K562 (cell line): ENCODE results near the gene NAPB. TPM values are rescaled to one million over a fixed set of nuclear protein-coding genes. Genes with fewer than 3 reads are reported as not detected.

ENCODE experiments used
- FOXA3 ChIP-seq, 2 experiments: fragments of 450-650 bp in 1 of 2; sonication (generic) in 1 of 2; formaldehyde crosslinking; IDR thresholded peaks in 1 of 2; conservative IDR thresholded peaks in 1 of 2; 2 replicates each; pipeline versions ENCODE4 v1.4.0 to v1.8.0; 2020 to 2022; ENCODE audit warnings: mild to moderate bottlenecking in 2 of 2, missing genetic modification reagents in 1 of 2
- NFYB ChIP-seq: IDR thresholded peaks from 2 replicates; pipeline ENCODE4 v1.6.1; 2011; ENCODE audit warnings: mild to moderate bottlenecking, moderate library complexity; ENCODE audit not compliant: insufficient read length; ENCODE audit errors: extremely low read depth
- TARDBP ChIP-seq: fragments of 450-650 bp; IDR thresholded peaks from 2 replicates; pipeline ENCODE4 v1.6.1; 2016
- ZNF586 ChIP-seq: fragments of 450-650 bp; formaldehyde crosslinking; conservative IDR thresholded peaks from 2 replicates; pipeline ENCODE4 v1.4.0; 2020; ENCODE audit warnings: mild to moderate bottlenecking, moderate library complexity
- polyA plus RNA-seq, 8 experiments: library from polyadenylated mRNA; depleted of rRNA in 4 of 8; stranded (reverse) in 5 of 8; unstranded in 3 of 8; fragments of >200 nt; fragmentation: Nextera tagmentation in 2 of 8; fragmentation: Illumina TruSeq in 1 of 8; extraction: Ambion mirVana in 2 of 8; extraction: Trizol in 1 of 8; gene quantifications; 2 replicates each; pipeline versions ENCODE4 v1.2.1 to v1.2.3, GENCODE V29; 2011 to 2014; ENCODE audit warnings: inconsistent platforms in 1 of 8, missing spikeins in 1 of 8
- total RNA-seq, 7 experiments: library from RNA; depleted of rRNA in 6 of 7; stranded (reverse); fragments of >200 nt in 6 of 7; fragmentation: Illumina TruSeq in 2 of 7; extraction: Trizol in 2 of 7; gene quantifications; 2 replicates each; pipeline versions ENCODE4 v1.2.1 to v1.2.3, GENCODE V29; 2011 to 2021; ENCODE audit warnings: low replicate concordance in 1 of 7
- TF ChIP-seq, protein P1 (sequence below): fragments of 200-600 bp; sonication (generic); IDR thresholded peaks from one replicate; pipeline ENCODE4 v1.6.1; 2012; ENCODE audit warnings: mild to moderate bottlenecking, low read depth, low read length, inconsistent platforms
- TF ChIP-seq, protein P2 (sequence below): fragments of 450-650 bp; conservative IDR thresholded peaks from 2 replicates; pipeline ENCODE4 v1.6.1; 2016; ENCODE audit warnings: missing genetic modification characterization, low read depth, mild to moderate bottlenecking, missing compliant biosample characterization, moderate library complexity
- TF ChIP-seq, protein P3 (sequence below): fragments of 250-450 bp; sonication (Bioruptor Pico); IDR thresholded peaks from 2 replicates; pipeline ENCODE4 v1.4.0; 2020

NAPB gene
- total and polyA plus RNA-seq, 9 of the 15 experiments (the other 6 are each of a cell fraction or from before 2014, with no cell fraction given): 1.4 to 7.7 (median 5.2) TPM

DNA sequence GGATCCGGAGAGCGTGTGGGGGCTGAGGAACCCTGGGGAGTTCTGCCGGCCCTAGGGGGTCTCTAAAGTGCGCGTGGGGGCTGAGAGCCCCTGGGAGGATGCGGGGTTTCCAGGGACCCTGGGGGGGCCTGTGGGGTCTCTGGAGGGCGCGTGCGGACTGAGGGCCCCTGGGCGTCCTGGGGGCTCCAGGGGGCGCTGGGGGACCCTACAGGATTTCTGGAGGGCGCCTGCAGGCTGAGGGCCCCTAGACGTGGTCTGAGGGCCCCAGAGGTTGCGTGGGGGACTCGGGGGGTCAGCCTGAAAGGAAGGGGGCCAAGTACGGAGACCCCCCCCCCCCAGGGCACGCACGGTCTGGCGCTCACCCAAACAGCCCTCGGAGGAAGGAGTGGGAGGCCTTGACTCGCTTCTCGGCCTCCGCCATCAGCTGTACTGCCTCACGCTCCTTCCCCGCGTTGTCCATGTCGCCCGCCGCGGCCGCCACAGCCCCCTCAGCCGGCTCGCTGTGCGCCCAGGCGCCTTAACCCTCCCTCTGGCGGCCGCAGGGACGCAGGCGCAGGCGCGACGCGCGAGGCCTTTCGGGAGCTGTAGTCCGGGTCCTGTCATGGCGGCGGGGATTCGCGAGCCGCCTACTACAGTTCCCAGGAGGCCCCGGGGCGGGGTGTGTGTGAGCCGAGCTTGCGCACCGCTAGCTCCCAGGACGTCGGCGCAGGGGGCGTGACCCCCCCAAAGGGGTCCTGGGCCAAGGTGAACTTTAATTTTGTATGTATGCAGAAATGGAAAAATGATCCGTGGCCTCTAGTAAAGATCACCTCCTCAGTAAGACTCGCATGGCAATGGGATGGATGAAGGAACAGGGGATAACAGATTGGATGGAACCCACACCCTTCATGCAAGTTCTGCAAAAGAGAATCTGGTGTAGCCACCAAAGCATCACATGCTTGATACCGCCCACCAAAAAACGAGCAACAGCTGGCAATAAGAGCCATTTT is at the start of gene NAPB (continued):
- TF ChIP-seq, protein P1, sequence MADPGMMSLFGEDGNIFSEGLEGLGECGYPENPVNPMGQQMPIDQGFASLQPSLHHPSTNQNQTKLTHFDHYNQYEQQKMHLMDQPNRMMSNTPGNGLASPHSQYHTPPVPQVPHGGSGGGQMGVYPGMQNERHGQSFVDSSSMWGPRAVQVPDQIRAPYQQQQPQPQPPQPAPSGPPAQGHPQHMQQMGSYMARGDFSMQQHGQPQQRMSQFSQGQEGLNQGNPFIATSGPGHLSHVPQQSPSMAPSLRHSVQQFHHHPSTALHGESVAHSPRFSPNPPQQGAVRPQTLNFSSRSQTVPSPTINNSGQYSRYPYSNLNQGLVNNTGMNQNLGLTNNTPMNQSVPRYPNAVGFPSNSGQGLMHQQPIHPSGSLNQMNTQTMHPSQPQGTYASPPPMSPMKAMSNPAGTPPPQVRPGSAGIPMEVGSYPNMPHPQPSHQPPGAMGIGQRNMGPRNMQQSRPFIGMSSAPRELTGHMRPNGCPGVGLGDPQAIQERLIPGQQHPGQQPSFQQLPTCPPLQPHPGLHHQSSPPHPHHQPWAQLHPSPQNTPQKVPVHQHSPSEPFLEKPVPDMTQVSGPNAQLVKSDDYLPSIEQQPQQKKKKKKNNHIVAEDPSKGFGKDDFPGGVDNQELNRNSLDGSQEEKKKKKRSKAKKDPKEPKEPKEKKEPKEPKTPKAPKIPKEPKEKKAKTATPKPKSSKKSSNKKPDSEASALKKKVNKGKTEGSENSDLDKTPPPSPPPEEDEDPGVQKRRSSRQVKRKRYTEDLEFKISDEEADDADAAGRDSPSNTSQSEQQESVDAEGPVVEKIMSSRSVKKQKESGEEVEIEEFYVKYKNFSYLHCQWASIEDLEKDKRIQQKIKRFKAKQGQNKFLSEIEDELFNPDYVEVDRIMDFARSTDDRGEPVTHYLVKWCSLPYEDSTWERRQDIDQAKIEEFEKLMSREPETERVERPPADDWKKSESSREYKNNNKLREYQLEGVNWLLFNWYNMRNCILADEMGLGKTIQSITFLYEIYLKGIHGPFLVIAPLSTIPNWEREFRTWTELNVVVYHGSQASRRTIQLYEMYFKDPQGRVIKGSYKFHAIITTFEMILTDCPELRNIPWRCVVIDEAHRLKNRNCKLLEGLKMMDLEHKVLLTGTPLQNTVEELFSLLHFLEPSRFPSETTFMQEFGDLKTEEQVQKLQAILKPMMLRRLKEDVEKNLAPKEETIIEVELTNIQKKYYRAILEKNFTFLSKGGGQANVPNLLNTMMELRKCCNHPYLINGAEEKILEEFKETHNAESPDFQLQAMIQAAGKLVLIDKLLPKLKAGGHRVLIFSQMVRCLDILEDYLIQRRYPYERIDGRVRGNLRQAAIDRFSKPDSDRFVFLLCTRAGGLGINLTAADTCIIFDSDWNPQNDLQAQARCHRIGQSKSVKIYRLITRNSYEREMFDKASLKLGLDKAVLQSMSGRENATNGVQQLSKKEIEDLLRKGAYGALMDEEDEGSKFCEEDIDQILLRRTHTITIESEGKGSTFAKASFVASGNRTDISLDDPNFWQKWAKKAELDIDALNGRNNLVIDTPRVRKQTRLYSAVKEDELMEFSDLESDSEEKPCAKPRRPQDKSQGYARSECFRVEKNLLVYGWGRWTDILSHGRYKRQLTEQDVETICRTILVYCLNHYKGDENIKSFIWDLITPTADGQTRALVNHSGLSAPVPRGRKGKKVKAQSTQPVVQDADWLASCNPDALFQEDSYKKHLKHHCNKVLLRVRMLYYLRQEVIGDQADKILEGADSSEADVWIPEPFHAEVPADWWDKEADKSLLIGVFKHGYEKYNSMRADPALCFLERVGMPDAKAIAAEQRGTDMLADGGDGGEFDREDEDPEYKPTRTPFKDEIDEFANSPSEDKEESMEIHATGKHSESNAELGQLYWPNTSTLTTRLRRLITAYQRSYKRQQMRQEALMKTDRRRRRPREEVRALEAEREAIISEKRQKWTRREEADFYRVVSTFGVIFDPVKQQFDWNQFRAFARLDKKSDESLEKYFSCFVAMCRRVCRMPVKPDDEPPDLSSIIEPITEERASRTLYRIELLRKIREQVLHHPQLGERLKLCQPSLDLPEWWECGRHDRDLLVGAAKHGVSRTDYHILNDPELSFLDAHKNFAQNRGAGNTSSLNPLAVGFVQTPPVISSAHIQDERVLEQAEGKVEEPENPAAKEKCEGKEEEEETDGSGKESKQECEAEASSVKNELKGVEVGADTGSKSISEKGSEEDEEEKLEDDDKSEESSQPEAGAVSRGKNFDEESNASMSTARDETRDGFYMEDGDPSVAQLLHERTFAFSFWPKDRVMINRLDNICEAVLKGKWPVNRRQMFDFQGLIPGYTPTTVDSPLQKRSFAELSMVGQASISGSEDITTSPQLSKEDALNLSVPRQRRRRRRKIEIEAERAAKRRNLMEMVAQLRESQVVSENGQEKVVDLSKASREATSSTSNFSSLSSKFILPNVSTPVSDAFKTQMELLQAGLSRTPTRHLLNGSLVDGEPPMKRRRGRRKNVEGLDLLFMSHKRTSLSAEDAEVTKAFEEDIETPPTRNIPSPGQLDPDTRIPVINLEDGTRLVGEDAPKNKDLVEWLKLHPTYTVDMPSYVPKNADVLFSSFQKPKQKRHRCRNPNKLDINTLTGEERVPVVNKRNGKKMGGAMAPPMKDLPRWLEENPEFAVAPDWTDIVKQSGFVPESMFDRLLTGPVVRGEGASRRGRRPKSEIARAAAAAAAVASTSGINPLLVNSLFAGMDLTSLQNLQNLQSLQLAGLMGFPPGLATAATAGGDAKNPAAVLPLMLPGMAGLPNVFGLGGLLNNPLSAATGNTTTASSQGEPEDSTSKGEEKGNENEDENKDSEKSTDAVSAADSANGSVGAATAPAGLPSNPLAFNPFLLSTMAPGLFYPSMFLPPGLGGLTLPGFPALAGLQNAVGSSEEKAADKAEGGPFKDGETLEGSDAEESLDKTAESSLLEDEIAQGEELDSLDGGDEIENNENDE: no peak
- TF ChIP-seq FOXA3 (CRISPR knock-in tag; conservative IDR thresholded peaks at IDR 0.05 in 1 of 2, IDR thresholded peaks at IDR 0.05 in 1 of 2) (no peak), TARDBP (no peak), NFYB (no peak), ZNF586 (CRISPR knock-in tag) (no peak)
- TF ChIP-seq, protein P2, sequence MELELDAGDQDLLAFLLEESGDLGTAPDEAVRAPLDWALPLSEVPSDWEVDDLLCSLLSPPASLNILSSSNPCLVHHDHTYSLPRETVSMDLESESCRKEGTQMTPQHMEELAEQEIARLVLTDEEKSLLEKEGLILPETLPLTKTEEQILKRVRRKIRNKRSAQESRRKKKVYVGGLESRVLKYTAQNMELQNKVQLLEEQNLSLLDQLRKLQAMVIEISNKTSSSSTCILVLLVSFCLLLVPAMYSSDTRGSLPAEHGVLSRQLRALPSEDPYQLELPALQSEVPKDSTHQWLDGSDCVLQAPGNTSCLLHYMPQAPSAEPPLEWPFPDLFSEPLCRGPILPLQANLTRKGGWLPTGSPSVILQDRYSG (tag): no peak
- TF ChIP-seq, protein P3, sequence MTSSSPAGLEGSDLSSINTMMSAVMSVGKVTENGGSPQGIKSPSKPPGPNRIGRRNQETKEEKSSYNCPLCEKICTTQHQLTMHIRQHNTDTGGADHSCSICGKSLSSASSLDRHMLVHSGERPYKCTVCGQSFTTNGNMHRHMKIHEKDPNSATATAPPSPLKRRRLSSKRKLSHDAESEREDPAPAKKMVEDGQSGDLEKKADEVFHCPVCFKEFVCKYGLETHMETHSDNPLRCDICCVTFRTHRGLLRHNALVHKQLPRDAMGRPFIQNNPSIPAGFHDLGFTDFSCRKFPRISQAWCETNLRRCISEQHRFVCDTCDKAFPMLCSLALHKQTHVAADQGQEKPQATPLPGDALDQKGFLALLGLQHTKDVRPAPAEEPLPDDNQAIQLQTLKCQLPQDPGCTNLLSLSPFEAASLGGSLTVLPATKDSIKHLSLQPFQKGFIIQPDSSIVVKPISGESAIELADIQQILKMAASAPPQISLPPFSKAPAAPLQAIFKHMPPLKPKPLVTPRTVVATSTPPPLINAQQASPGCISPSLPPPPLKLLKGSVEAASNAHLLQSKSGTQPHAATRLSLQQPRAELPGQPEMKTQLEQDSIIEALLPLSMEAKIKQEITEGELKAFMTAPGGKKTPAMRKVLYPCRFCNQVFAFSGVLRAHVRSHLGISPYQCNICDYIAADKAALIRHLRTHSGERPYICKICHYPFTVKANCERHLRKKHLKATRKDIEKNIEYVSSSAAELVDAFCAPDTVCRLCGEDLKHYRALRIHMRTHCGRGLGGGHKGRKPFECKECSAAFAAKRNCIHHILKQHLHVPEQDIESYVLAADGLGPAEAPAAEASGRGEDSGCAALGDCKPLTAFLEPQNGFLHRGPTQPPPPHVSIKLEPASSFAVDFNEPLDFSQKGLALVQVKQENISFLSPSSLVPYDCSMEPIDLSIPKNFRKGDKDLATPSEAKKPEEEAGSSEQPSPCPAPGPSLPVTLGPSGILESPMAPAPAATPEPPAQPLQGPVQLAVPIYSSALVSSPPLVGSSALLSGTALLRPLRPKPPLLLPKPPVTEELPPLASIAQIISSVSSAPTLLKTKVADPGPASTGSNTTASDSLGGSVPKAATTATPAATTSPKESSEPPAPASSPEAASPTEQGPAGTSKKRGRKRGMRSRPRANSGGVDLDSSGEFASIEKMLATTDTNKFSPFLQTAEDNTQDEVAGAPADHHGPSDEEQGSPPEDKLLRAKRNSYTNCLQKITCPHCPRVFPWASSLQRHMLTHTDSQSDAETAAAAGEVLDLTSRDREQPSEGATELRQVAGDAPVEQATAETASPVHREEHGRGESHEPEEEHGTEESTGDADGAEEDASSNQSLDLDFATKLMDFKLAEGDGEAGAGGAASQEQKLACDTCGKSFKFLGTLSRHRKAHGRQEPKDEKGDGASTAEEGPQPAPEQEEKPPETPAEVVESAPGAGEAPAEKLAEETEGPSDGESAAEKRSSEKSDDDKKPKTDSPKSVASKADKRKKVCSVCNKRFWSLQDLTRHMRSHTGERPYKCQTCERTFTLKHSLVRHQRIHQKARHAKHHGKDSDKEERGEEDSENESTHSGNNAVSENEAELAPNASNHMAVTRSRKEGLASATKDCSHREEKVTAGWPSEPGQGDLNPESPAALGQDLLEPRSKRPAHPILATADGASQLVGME (CRISPR knock-in tag): no peak
